ENCODE results near the gene KLK4. TPM values are rescaled to one million over a fixed set of nuclear protein-coding genes. Genes with fewer than 3 reads are reported as not detected.

The KLK4 gene
- total and polyA plus RNA-seq, 3 donors from 2014 or later, result 0.31 to 2.9 (median 0.55) TPM

GRCh38 chr19:50870417-50871089, 40.6 kb downstream of the KLK4 start:
- Histone ChIP-seq H3K4me1 (no peaks in the 10 kb centered on the region), H3K27ac (no peak overlapping the region), H3K36me3 (ENCODE audit: low read depth, missing control alignments) (no peaks in the 10 kb centered on the region), H3K9me3 (no peaks in the 10 kb centered on the region), H3K27me3 (no peaks in the 10 kb centered on the region), H3K4me3 (peak overlapping the region; percentile 34 to 48)
- DNase-seq, result peak; percentile 86
- peak in 2 of 3 experiments; percentile 19 to 64 for TF ChIP-seq CTCF (IDR thresholded peaks at IDR 0.05)
- no peak for TF ChIP-seq POLR2A (IDR thresholded peaks at IDR 0.05)
- 60% methylated on average over 20 to 26 of the region's 26 CpGs for WGBS, 2 donors
- intact Hi-C loops (cut with DNase I; ENCODE audit: low total_unique reads), result no loop called here

- no peak overlapping the region for H3K4me3 ChIP-seq
- WGBS, 2 donors, result 70% methylated on average over 4 of the region's 4 CpGs
- intact Hi-C loops (cut with DNase I; ENCODE audit: low total_unique reads), result no loop called here
- H3K4me1 ChIP-seq, result no peaks in the 10 kb centered on the region
- H3K27ac ChIP-seq, result no peak overlapping the region
- no peaks in the 10 kb centered on the region for H3K36me3 ChIP-seq (ENCODE audit: low read depth, missing control alignments)
- no peaks in the 10 kb centered on the region for H3K9me3 ChIP-seq
- no peak for DNase-seq
- TF ChIP-seq CTCF (IDR thresholded peaks at IDR 0.05) (no peak), POLR2A (IDR thresholded peaks at IDR 0.05) (no peak)
- H3K27me3 ChIP-seq, result no peaks in the 10 kb centered on the region
Observed at GRCh38 chr19:50869479-50869878, 41.7 kb downstream of the KLK4 start.

DNA sequence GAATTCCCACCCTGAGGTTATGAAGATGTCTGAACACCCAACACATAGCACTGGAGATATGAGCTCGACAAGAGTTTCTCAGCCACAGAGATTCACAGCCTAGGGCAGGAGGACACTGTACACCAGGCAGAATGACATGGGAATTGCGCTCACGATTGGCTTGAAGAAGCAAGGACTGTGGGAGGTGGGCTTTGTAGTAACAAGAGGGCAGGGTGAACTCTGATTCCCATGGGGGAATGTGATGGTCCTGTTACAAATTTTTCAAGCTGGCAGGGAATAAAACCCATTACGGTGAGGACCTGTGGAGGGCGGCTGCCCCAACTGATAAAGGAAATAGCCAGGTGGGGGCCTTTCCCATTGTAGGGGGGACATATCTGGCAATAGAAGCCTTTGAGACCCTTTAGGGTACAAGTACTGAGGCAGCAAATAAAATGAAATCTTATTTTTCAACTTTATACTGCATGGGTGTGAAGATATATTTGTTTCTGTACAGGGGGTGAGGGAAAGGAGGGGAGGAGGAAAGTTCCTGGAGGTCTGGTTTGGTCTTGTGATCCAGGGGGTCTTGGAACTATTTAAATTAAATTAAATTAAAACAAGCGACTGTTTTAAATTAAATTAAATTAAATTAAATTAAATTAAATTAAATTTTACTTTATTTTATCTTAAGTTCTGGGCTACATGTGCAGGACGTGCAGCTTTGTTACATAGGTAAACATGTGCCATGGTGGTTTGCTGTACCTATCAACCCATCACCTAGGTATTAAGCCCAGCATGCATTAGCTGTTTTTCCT, 49.5 kb downstream of the KLK4 start:
- intact Hi-C loops (cut with DNase I; ENCODE audit: low total_unique reads), result no loop called here
- Histone ChIP-seq H3K9me3 (no peaks in the 10 kb centered on the region), H3K27ac (no peak overlapping the region), H3K4me1 (no peaks in the 10 kb centered on the region), H3K27me3 (no peaks in the 10 kb centered on the region), H3K4me3 (no peak overlapping the region), H3K36me3 (ENCODE audit: low read depth, missing control alignments) (no peaks in the 10 kb centered on the region)
- DNase-seq, result no peak
- no peak for TF ChIP-seq CTCF (IDR thresholded peaks at IDR 0.05)
- no peak for TF ChIP-seq POLR2A (IDR thresholded peaks at IDR 0.05)
- WGBS, 2 donors, result 76 to 78% methylated on average over 7 of the region's 7 CpGs

DNA sequence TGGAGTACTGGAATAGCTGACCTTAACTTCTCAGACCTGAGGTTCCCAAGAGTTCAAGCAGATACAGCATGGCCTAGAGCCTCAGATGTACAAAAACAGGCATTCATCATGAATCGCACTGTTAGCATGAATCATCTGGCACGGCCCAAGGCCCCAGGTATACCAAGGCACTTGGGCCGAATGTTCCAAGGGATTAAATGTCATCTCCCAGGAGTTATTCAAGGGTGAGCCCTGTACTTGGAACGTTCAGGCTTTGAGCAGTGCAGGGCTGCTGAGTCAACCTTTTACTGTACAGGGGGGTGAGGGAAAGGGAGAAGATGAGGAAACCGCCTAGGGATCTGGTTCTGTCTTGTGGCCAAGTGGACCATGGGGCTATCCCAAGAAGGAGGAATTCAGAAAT, 50.2 kb downstream of the KLK4 start:
- no peak for DNase-seq
- H3K36me3 ChIP-seq (ENCODE audit: low read depth, missing control alignments), result no peaks in the 10 kb centered on the region
- intact Hi-C loops (cut with DNase I; ENCODE audit: low total_unique reads), result no loop called here
- H3K27ac ChIP-seq, result no peak overlapping the region
- H3K9me3 ChIP-seq, result no peaks in the 10 kb centered on the region
- H3K4me3 ChIP-seq, result no peak overlapping the region
- whole genome bisulfite sequencing, 2 donors, result 69 to 92% methylated on average over 5 of the region's 5 CpGs
- H3K27me3 ChIP-seq, result no peaks in the 10 kb centered on the region
- H3K4me1 ChIP-seq, result no peaks in the 10 kb centered on the region
- TF ChIP-seq POLR2A (IDR thresholded peaks at IDR 0.05) (no peak), CTCF (IDR thresholded peaks at IDR 0.05) (no peak)
